Measurements from ENCODE around the gene ETV5.

GRCh38 chr3:186090901-186091300 lies 18.0 kb downstream of the ETV5 start:
- TF ChIP-seq BHLHE40 (IDR thresholded peaks at IDR 0.05; ENCODE audit: borderline replicate concordance) (no peak), SP1 (IDR thresholded peaks at IDR 0.05) (no peak), L3MBTL2 (conservative IDR thresholded peaks at IDR 0.05) (no peak), ELF4 (IDR thresholded peaks at IDR 0.05) (no peak), FOXM1 (IDR thresholded peaks at IDR 0.05; ENCODE audit: borderline replicate concordance) (no peak), PKNOX1 (IDR thresholded peaks at IDR 0.05) (no peak), SUZ12 (IDR thresholded peaks at IDR 0.05) (no peak), ZNF384 (IDR thresholded peaks at IDR 0.05) (no peak), ARNT (IDR thresholded peaks at IDR 0.05) (no peak)

All from HEK293T (cell line).